Aorta (tissue), 5 donors: Measurements from ENCODE around the gene ASPM. TPM values are rescaled to one million over a fixed set of nuclear protein-coding genes. Genes with fewer than 3 reads are reported as not detected.

Experiments
- ATAC-seq: fragments of 200-7000 bp; cut with Tn5 transposase; one replicate; pipeline ENCODE4 v1.9.1; 2022; ENCODE audit warnings: moderate library complexity; ENCODE audit not compliant: low FRiP score
- DNase-seq, 2 donors: peaks; one replicate each; pipeline ENCODE4 v3.0.0-alpha.2; 2020
- H3K27ac ChIP-seq, 2 donors: one replicate each; pipeline ENCODE4 v1.5.1; 2013; ENCODE audit warnings: low read length in 2 of 2, mild to moderate bottlenecking in 2 of 2, moderate library complexity in 2 of 2, control low read depth in 1 of 2, inconsistent platforms in 1 of 2, low read depth in 1 of 2
- H3K27me3 ChIP-seq, 2 donors: one replicate each; pipeline ENCODE4 v1.6.1; 2013; ENCODE audit warnings: control low read depth in 1 of 2, low read length in 1 of 2, mild to moderate bottlenecking in 1 of 2, moderate library complexity in 1 of 2; ENCODE audit not compliant: insufficient read depth in 2 of 2, control insufficient read depth in 1 of 2
- H3K36me3 ChIP-seq, 2 donors: one replicate each; pipeline ENCODE4 v1.6.1; 2013; ENCODE audit warnings: control low read depth in 1 of 2, low read length in 1 of 2, mild to moderate bottlenecking in 1 of 2; ENCODE audit not compliant: insufficient read depth in 2 of 2, control insufficient read depth in 1 of 2
- H3K4me1 ChIP-seq, 2 donors: one replicate each; pipeline ENCODE4 v1.6.1; 2013; ENCODE audit warnings: low read length in 2 of 2, control low read depth in 1 of 2, mild to moderate bottlenecking in 1 of 2, moderate library complexity in 1 of 2; ENCODE audit not compliant: insufficient read depth in 2 of 2, control insufficient read depth in 1 of 2
- H3K4me3 ChIP-seq, 2 donors: one replicate each; pipeline ENCODE4 v1.5.1; 2013; ENCODE audit warnings: low read length in 2 of 2, control low read depth in 1 of 2, mild to moderate bottlenecking in 1 of 2
- H3K9me3 ChIP-seq: one replicate; pipeline ENCODE4 v1.6.1; 2013; ENCODE audit warnings: mild to moderate bottlenecking, low read length; ENCODE audit not compliant: control insufficient read depth
- whole genome bisulfite sequencing, 2 donors: extraction: QIAGEN DNeasy Blood & Tissue Kit; methylation state at CpG; one replicate each; pipeline ENCODE4 v1.1.7; 2013; 5-methylcytosine and 5-hydroxymethylcytosine counted together
- intact Hi-C, 2 donors: fragments of 100-400 bp; cut with DNase I; formaldehyde crosslinking; loops; one replicate each; pipeline versions ENCODE4 v1.14.2 to v1.15.0; 2022
- polyA plus RNA-seq, 2 donors: library from polyadenylated mRNA; stranded (reverse); fragments of 200-250 nt; gene quantifications; one replicate each; pipeline ENCODE4 v1.2.3, GENCODE V29; 2013
- total RNA-seq, 2 donors: library from RNA; stranded (reverse); fragmentation: NEBNext Ultra II Directional; extraction: Animal tissue kit (Norgen Biotek cat#: 25700); gene quantifications; one replicate each; pipeline ENCODE4 v1.2.1, GENCODE V29; 2021
- donor health status: healthy with polysubstance abuse.
- donor health status: Bipolar disorder and iron deficiency.
- donor health status: DM: no; HTN: no; CAD: no.
- donor health status: DM: no; HTN: no; CAD: no.
- donor health status: DM: yes; HTN: yes; CAD: no.

Gene ASPM
- total and polyA plus RNA-seq, 4 donors: 0.15 to 1.6 (median 0.34) TPM

DNA sequence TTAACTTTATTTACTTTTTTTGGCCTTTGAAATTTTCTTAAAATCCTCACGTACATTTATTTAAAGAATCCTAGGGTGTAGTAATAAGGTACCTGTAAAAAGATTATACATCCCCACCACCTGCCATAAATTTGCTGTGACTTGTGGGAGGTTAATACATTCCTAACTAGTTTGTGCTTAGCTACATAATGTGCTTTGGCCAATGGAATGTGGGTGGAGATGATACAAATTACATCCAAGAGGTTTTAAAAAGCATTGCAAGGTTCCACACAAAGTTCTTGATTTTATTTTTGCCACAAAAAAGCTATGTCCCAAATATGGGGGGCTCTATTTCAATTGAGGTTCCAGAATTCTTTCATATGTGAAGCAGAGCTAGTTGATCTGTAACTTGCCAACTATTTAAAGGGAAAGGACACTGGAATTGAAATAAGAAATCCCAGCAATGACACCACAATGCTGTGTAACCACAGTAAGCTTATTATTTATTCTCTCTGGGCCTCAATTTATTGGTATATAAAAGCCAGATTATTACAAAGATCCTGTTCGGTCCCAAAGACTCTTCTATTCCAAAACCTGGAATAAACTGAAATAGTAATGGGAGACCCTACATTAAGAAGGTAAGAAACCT lies 15.7 kb downstream of the ASPM start:
- WGBS, 2 donors: 56 to 64% methylated on average over 2 of the region's 2 CpGs
- H3K27ac ChIP-seq: no peak overlapping the region
- no peaks in the 10 kb centered on the region for H3K27me3 ChIP-seq
- H3K36me3 ChIP-seq: no peaks in the 10 kb centered on the region
- H3K4me1 ChIP-seq: no peaks in the 10 kb centered on the region
- intact Hi-C loops: no loop called here
- no peak overlapping the region for H3K4me3 ChIP-seq
- DNase-seq (no peak), ATAC-seq (no peak)
- no peaks in the 10 kb centered on the region for H3K9me3 ChIP-seq

GRCh38 chr1:197129698-197130097 lies 16.8 kb downstream of the ASPM start:
- Histone ChIP-seq H3K27me3 (no peaks in the 10 kb centered on the region), H3K27ac (no peak overlapping the region), H3K9me3 (no peaks in the 10 kb centered on the region), H3K36me3 (no peaks in the 10 kb centered on the region), H3K4me1 (no peaks in the 10 kb centered on the region), H3K4me3 (no peak overlapping the region)
- ATAC-seq: no peak
- 81% methylated on average over 2 of the region's 2 CpGs for WGBS, 2 donors
- no peak for DNase-seq
- intact Hi-C loops: no loop called here

DNA sequence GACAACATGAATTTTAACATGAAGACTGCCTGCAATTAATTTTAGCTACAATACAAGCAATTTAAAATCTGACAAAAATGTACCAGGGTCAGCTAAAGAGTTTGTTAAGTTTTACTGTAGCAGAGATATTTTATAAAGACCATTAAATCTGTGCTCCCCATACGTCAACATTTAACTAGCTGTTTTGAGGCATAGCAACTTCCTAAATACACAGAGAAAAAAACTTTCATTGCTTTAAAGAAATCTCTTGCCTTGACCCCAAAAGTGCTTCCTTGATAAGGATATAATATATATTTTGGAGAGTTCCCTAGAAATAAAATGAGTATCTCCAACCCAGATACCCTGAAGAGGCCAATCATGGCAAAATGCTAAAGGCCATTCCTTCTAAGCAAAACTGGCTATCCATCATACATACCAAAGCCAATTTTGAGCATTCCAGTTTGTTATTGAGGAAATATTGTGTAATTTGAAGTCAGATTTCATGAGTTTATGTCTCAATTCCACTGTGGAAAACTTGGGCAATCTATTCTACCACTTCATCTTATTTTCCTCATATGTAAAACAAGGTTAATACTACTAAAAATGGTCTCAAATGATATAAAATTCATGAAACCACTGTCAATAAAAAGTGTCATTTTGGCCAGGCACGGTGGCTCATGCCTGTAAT lies 19.1 kb downstream of the ASPM start:
- 81 to 82% methylated on average over 2 of the region's 2 CpGs for WGBS, 2 donors
- Histone ChIP-seq H3K27me3 (no peaks in the 10 kb centered on the region), H3K27ac (no peak overlapping the region), H3K36me3 (no peaks in the 10 kb centered on the region), H3K9me3 (no peaks in the 10 kb centered on the region), H3K4me3 (no peak overlapping the region), H3K4me1 (no peaks in the 10 kb centered on the region)
- intact Hi-C loops: no loop called here
- no peak for DNase-seq
- no peak for ATAC-seq

GRCh38 chr1:197126691-197127090 lies 19.8 kb downstream of the ASPM start:
- WGBS, 2 donors: 17 to 28% methylated on average over 3 of the region's 3 CpGs
- Histone ChIP-seq H3K27me3 (no peaks in the 10 kb centered on the region), H3K27ac (no peak overlapping the region), H3K4me3 (no peak overlapping the region), H3K4me1 (no peaks in the 10 kb centered on the region), H3K9me3 (no peaks in the 10 kb centered on the region), H3K36me3 (no peaks in the 10 kb centered on the region)
- ATAC-seq: no peak
- intact Hi-C loops: no loop called here
- no peak for DNase-seq

DNA sequence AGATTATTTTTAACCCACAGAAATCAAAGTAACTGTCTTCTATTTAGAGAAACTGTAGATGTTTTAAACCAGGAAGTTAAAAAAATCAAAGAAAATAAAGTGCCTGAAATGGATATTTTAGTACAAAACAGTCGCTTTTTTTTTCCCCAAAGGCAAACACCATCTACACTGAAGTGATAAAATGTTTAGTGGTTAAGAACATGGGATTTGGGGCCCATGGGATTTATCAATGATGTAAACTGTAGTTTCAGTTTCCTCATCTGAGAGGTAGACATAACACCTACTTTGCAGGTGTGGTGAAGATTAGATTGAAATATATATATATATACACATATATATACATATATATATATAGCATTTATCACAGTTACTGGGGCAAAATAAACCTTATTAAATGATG lies 22.1 kb downstream of the ASPM start:
- Histone ChIP-seq H3K9me3 (no peaks in the 10 kb centered on the region), H3K4me3 (no peak overlapping the region), H3K4me1 (no peaks in the 10 kb centered on the region), H3K27ac (no peak overlapping the region), H3K36me3 (no peaks in the 10 kb centered on the region), H3K27me3 (no peaks in the 10 kb centered on the region)
- DNase-seq (no peak), ATAC-seq (no peak)
- WGBS, 2 donors: 28 to 35% methylated on average over 1 of the region's 1 CpG
- intact Hi-C loops: no loop called here

DNA sequence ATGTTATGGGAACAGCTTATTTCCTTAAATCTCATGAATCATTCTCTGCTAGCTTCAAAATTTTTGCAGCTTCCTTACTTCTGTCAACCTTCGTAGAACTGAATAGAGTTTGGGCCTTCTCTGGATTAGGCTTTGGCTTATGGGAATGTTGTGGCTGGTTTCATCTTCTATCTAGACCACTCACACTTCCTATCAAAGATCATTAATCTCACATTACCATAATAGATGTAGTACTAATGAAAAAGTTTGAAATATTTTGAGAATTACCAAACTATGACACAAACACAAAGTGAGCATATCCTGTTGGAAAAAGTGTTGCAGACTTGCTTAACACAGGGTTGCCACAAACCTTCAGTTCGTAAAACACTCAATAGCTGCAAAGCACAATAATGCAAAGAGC lies 30.3 kb downstream of the ASPM start:
- no peak overlapping the region for H3K27ac ChIP-seq
- no peak overlapping the region for H3K4me3 ChIP-seq
- intact Hi-C loops: no loop called here
- ATAC-seq (no peak), DNase-seq (no peak)
- H3K36me3 ChIP-seq: no peaks in the 10 kb centered on the region
- H3K27me3 ChIP-seq: no peaks in the 10 kb centered on the region
- H3K9me3 ChIP-seq: no peaks in the 10 kb centered on the region
- H3K4me1 ChIP-seq: no peaks in the 10 kb centered on the region
- 94 to 97% methylated on average over 2 of the region's 2 CpGs for WGBS, 2 donors

DNA sequence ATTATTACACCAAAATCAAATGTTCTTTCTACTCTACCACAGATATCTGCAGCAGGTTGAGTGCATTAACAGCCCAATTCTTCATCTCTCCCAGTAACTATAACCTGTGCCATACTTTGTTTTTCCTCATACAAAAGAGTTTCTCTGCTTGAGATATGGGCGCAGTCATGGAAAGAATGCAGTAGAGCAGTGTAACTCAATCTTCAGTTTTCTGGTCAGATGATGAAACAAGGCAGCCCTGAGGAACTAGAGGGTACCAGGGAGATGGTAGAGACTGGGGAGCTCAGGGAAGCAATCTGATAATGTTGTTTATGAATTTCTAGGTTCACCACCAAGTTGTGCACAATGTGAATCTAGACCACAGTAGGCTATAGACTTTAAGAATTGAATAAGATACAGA lies 39.6 kb downstream of the ASPM start:
- intact Hi-C loops: no loop called here
- no peaks in the 10 kb centered on the region for H3K4me1 ChIP-seq
- no peak for ATAC-seq
- WGBS, 2 donors: 100% methylated on average over 1 of the region's 1 CpG
- H3K36me3 ChIP-seq: no peaks in the 10 kb centered on the region
- no peak overlapping the region for H3K27ac ChIP-seq
- H3K4me3 ChIP-seq: no peak overlapping the region
- no peaks in the 10 kb centered on the region for H3K9me3 ChIP-seq
- H3K27me3 ChIP-seq: no peaks in the 10 kb centered on the region
- DNase-seq: no peak

DNA sequence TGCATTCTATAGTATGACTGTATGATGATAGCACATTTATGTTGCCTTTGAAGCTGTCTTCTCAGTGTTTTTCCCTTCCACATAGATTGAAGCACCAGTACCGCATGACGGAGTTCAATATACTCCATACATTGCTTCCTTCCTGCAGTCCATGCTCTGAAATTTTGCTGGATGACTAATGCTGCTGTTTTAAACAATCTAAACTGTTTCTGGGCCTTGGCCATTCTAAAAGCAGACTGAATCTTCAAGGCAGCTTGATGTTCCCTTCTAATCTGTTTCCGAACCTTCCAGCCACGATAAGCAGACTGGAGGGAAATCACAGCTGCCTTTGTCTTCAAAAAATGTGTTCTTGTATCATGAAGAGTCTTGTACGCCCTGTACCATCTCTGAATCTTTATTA lies 43.2 kb downstream of the ASPM start:
- 60 to 71% methylated on average over 5 of the region's 5 CpGs for WGBS, 2 donors
- no peak overlapping the region for H3K27ac ChIP-seq
- intact Hi-C loops: no loop called here

DNA sequence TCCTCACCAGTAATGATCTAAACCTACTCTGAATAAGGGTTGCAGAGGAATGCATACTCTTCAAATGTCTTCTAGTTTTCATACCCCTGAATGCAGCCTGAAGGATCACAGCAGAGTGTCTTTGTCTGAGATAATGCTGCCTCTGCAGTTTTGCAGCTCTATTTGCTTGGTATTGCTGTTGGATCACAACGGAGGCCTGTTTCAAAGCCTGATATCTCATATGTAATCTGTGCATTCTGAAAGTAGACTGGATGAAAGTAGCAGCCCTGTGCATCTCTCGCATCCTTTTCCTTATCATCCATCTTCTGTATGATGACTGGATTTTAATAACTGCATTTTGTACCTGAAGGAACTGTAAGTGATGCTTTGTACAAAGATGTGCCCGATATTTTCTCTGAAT lies 44.5 kb downstream of the ASPM start:
- H3K27me3 ChIP-seq: no peaks in the 10 kb centered on the region
- no peak for ATAC-seq

More for the DNA sequence above, 43.2 kb downstream of the ASPM start:
- no peaks in the 10 kb centered on the region for H3K9me3 ChIP-seq
- no peaks in the 10 kb centered on the region for H3K27me3 ChIP-seq
- no peaks in the 10 kb centered on the region for H3K4me1 ChIP-seq
- ATAC-seq (no peak), DNase-seq (no peak)
- H3K36me3 ChIP-seq: no peaks in the 10 kb centered on the region
- no peak overlapping the region for H3K4me3 ChIP-seq

More for the DNA sequence above, 44.5 kb downstream of the ASPM start:
- H3K27ac ChIP-seq: no peak overlapping the region
- no peaks in the 10 kb centered on the region for H3K9me3 ChIP-seq
- no peak overlapping the region for H3K4me3 ChIP-seq
- intact Hi-C loops: no loop called here
- H3K4me1 ChIP-seq: no peaks in the 10 kb centered on the region
- WGBS, 2 donors: 94 to 98% methylated on average over 3 of the region's 3 CpGs
- no peaks in the 10 kb centered on the region for H3K36me3 ChIP-seq
- no peak for DNase-seq
